GM18526 (cell line): Measurements from ENCODE around the gene CCDC85B.

Experiments
- POLR2A ChIP-seq: IDR thresholded peaks from 3 replicates; pipeline ENCODE4 v1.6.1; 2011; ENCODE audit not compliant: insufficient read length; ENCODE audit errors: extremely low read depth

CCDC85B gene

GRCh38 chr11:65890324-65891218, at the start of gene CCDC85B:
Gene CCDC85B, plus strand, starts transcription at chr11:65890673. Its CDS starts 111 bp downstream, at chr11:65890784.
- peak; percentile 99 for TF ChIP-seq POLR2A

- no peak for TF ChIP-seq POLR2A
Measured at GRCh38 chr11:65842144-65842543, 48.3 kb upstream of the CCDC85B start.

- no peak for TF ChIP-seq POLR2A
Measured at GRCh38 chr11:65843811-65844210, 46.7 kb upstream of the CCDC85B start.

GRCh38 chr11:65844231-65844872, 46.1 kb upstream of the CCDC85B start:
- no peak for TF ChIP-seq POLR2A

- no peak for TF ChIP-seq POLR2A
Measured at GRCh38 chr11:65847746-65848145, 42.7 kb upstream of the CCDC85B start.

- no peak for TF ChIP-seq POLR2A
Measured at GRCh38 chr11:65849366-65849765, 41.1 kb upstream of the CCDC85B start.

- TF ChIP-seq POLR2A: no peak
Measured at GRCh38 chr11:65849771-65850216, 40.7 kb upstream of the CCDC85B start.

- no peak for TF ChIP-seq POLR2A
Measured at GRCh38 chr11:65850217-65851082, 40.0 kb upstream of the CCDC85B start.

GRCh38 chr11:65851083-65851579, 39.3 kb upstream of the CCDC85B start:
- no peak for TF ChIP-seq POLR2A

GRCh38 chr11:65851811-65852507, 38.5 kb upstream of the CCDC85B start:
- TF ChIP-seq POLR2A: no peak

GRCh38 chr11:65852508-65853245, 37.8 kb upstream of the CCDC85B start:
- TF ChIP-seq POLR2A: no peak

- no peak for TF ChIP-seq POLR2A
Measured at GRCh38 chr11:65853246-65853979, 37.1 kb upstream of the CCDC85B start.

- no peak for TF ChIP-seq POLR2A
Measured at GRCh38 chr11:65854161-65854592, 36.3 kb upstream of the CCDC85B start.
